Measurements from ENCODE around the gene SAFB.
"Not testable (repeated sequence)": the region's sequence is repeated elsewhere in the genome, so short reads cannot be mapped to it uniquely, and the experiment has no call there.

SAFB gene

DNA sequence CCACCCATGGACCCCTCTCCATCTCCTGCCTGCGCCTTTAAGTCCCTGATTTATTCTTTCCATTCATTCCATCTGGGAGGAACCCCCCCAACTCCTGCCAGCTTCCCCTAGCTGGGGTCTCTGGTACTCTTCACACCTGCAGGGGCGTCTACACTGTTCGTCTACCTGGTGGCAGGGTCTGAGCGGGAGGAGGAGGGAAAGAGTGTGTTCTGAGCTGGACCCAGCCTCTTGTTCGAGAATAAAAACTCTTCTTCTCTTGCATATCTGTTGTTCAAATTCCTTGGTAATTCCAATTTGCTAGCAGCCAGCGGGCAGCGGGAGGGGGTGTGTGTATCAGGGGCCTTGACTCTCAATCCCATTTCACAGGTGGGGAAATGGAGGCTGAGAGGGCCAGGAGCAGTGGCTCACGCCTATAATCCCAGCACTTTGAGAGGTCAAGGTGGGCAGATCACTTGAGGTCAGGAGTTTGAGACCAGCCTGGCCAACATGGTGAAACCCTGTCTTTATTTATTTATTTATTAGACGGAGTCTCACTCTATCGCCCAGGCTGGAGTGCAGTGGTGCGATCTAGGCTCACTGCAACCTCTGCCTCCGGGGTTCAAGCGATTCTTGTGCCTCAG is 65.5 kb downstream of the SAFB start:
- not testable (repeated sequence) for DNase-seq

DNA sequence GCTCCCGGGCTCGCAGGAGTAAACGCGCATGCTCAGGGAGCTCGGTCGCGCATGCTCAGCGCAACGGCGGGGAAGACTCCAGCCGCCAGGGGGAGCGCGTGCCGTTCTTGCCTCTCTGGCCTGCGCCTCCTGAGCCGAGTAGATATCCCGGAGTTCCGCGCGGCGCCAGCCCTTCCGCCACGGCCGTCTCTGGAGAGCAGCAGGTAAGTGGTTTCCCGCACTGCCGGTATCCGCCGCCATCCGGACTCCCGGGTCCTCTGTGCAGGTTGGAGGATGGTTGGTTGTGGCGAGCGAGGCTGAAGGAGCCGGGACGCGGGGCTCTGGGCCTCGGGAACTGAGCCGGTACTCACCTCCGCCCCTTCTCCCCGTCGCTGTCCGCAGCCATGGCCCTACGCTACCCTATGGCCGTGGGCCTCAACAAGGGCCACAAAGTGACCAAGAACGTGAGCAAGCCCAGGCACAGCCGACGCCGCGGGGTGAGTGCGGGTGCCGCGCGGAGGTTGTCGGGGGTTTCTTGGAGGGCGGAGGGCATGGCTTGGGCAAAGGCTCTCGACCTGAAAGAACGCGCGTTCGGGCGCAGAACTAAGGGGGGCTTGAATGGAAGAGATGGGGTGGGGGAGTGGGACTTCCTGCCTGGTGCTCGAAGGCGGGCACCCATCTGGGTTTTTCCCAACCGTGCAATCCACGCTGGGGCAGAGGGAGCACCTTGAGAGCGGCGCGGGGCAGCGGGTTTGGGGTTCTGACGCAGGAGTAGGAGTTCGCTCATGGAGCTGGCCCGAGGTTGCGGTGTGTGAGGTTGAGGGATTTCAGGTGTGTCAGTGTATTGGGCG is 67.5 kb downstream of the SAFB start, which contains the start of gene RPL36:
RPL36 (plus strand) TSS at position 171 of the 830 bp plus-strand sequence; CDS start at position 384, 213 bp downstream.
- peak; percentile 98 to 99 for DNase-seq

DNA sequence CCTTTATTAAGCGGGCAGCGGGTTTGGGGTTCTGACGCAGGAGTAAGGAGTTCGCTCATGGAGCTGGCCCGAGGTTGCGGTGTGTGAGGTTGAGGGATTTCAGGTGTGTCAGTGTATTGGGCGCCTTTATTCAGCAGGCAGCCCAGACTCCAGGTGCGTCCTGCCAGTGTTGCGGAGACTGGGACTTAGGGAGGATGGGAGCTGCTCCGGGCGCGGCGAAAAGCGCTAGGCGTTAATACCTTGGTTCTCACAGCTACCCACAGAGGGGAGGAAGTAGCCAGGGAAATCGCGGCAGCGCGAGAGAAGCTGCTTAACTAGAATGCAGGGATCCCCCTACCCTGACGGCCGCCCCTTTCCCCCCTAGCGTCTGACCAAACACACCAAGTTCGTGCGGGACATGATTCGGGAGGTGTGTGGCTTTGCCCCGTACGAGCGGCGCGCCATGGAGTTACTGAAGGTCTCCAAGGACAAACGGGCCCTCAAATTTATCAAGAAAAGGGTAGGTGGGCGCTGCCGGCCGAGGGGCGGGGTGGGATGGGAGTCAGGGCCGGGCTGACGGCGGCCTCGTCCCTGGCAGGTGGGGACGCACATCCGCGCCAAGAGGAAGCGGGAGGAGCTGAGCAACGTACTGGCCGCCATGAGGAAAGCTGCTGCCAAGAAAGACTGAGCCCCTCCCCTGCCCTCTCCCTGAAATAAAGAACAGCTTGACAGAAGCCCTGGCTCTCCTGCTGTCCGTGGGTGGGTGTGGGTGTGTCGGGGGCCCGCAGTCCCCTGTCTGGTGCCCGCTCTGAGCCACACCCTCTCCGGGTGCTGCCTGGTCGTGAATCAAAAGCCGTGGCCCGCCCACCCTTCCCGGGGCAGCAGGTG is 68.3 kb downstream of the SAFB start:
- DNase-seq, result peak; percentile 19 to 49

DNA sequence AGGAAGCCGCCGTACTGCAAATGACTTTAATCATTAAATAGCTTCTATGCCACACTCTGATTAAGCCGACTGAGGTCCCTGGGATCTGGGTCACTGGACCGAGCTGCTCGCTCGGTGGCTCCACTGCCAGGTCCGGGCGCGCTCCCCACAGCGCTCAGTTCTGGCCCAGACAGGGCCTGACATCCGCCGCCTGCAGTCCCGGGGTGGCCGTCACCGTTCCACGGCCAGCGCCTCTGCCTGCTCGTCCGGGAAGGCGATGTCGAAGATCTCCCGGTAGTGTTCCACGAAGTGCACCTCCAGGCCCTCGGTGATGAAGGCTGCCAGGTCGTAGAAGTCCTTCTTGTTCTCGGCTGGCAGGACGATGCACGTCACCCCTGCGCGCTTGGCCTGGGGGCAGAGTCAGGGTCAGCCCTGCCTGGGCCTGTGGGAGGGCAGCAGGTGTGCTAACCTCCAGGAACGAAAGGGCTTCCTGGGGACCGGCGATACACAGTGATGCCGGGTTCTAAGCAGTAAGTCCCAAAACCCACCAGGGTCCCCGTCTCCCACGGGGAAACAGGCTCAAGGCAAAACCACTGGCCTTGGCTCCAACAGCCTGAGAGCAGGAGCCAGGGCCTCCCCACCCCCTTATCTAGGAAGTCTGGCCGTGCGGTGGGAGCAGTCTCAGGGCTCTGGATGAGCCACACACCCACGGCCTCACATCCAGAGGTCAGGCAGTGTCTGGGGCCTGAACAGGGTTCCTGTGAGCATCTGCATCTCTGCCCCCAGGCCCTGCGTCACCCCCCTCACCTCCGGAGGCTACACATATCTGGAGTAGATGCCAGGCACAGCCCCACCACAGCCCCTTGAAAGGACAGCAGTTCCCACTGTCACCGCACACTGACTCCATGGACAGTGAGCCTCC is 69.2 kb downstream of the SAFB start:
- no peak for DNase-seq

DNA sequence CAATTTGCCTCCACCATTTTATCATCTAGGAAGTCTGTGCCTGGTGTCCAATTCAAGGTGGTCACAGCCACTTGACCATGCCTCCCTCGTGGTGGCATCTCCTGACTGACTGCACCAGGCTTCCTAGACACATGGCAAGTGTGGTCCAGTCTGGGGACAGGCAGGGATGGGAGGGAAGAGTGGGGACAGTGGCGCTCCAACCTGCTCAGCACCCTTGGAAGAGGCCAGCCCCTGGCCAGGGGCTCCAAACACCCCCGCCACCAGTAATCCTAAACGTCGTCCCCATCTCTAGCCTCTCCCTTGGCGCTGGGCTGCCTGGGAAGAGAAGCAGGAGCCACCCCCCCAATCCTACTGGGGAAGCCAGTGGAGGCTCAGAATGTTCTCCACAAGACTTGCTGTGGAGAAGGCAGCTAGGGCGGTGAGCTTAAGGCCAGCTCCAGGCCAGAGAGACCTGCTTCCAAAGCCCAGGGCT is 69.9 kb downstream of the SAFB start:
- DNase-seq, result no peak

DNA sequence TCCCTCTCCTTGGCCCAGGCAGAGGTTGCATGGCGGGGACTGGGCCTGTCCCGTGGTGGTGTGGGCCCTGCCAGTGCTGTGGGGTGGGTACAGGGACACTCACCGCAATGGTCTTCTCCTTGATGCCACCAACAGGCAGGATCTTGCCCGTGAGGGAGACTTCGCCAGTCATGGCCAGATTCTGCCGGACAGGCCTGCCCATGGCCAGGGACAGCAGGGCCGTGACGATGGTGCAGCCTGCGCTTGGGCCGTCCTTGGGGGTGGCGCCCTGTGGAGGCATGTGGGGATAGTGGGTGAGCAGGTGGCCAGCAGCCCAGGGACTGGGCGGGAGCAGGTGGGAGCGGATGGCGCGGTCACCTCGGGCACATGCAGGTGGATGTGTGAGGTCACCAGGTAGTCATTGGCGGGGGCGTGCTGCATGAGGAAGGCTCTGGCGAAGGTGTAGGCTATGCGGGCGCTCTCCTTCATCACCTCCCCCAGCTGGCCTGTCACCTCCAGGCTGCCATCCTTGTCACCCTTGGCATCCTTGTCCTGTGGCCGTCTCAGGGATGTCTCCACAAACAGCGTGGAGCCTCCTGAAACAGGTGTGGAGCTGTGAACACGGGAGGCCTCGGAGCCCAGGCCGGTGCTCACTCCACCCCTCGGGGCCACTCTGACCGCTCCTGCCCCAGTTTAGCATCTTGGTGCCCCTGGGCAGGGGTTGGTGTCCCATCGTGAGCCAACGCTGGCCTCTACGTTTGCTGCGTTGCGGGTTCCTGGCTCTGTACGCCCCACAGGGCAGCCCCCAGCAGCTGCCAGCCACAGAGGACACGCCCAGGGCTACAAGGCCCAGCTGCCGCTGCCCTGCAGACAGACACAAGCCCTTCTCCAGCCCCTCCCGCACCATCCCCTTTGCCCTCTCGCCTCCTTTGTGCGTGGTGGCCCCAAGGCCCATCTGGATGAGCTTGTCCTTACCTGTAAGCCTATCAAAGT is 70.6 kb downstream of the SAFB start:
- DNase-seq, result no peak

DNA sequence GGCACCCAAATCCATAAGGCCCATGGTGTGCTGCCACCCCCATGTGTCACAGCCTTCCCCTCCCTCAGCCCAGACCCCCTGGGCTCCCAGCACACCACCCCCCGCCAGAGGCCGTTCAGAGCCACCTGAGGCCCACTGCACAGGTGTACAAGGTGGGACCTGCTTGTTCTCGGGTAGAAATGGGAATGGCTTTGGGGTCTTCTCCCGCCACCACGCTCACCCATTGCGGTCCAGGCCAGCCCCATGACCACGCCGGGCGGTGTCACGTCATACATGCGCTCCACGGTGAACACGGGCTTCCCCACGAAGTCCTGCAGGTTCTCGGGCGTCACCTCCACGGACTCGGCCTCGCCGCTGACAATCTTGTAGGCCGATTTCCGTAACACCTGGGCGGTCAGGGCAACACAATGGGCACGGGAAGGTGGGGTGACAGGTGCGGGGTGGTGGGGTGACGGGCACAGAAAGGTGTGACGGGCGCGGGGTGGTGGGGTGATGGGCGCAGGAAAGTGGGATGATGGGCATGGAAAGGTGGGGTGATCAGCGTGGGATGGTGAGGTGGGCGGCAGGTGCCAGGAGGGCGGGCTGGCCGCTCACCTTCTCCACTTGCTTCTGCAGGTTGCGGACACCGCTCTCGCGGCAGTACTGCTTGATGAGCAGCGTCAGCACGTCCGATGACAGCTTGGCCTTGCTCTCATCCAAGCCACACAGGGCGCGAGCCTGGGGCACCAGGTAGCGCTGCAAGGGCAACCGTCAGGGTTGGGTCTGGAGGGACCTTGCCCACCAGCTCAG is 71.5 kb downstream of the SAFB start:
- DNase-seq, result no peak

DNA sequence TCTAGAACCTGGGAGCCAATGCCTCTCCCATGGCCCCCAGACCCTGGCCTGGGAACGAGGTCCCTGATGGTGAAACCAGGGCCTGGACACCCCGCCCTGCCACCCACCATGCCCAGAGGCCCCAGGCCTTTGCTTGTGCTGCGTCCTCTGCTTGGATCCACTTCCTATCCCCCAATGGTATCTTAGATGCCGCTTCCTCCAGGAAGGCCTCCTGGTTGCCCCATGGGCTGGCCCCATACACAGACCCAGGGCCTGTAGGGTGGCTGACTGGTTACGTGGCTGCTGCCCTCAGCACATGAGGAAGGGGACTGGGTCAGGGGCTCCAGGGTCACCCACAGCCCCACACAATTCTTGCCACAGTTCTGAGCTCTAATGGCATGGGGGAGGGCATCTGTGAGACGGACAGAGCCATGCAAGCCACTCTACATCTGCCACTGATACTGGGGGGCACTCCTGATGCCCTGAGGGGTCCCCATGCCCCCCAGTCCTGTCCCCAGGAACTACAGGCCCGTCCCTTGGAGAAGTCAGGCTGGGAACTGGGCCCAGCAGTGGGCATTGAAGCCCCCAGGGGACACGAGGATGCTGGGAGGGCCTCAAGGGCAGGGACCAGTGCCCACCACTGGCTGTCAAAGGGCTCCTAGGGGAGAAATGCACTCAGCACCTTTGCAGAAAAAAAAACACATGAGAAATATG is 72.2 kb downstream of the SAFB start:
- no peak for DNase-seq

DNA sequence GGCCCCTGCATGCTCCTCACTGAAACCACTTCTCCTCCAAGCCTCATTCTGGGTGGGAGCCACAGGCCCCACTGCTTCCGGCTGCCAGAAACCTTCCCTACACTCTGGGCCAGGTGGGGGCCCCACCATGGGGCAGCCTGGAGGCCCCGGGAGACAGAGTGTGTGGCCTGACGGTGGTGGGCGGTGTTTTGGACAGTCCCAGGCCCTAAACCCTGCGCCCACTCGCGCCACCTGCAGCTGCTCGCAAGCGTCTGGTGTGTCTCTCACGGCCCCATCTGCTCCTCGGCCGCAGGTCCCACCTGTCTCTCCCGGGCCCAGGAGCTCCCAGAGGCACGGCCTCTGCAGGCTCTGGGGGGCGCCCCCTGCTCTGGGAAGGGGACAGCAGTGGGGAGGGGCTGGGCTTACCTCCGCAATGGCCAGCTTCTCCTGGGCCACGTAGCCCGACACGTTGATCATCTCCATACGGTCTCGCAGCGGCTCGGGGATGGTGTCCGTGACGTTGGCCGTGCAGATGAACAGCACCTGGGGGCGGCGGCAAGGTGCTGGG is 72.8 kb downstream of the SAFB start:
- DNase-seq, result no peak

DNA sequence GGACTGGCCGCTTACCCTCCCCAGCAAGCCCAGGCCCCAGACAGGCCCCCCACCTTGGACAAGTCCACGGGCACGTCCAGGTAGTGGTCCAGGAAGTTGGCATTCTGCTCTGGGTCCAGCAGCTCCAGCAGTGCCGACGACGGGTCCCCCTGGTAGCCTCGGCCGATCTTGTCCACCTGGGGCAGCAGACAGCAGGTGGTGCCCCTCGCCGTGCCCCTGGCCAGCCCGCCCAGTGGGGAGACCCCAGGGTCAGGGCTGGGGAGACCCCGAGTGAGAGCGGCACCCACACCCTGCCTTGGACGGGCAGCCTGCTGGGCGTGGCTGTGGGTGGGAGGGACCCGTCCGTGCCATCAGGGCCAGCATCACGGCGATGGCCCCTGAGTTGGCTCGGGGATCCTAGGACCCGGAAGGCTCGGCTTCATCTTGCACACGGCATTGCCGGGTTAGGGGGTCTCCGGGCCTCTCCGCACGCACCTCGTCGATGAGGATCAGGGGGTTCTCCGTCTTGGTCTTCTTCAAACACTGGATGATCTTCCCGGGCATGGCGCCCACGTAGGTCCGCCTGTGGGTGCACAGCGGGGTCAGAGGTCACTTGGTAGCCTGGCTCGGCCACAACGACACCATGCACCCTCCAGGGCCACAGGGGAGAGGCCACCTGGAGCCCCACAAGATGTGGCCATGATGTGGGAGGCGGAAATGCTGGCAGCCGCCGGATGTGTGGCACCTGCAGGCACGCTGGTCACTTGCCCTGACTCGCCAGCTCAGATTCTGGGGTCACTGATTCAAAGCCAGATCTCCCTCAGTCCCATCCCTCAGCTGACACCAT is 73.5 kb downstream of the SAFB start:
- no peak for DNase-seq

DNA sequence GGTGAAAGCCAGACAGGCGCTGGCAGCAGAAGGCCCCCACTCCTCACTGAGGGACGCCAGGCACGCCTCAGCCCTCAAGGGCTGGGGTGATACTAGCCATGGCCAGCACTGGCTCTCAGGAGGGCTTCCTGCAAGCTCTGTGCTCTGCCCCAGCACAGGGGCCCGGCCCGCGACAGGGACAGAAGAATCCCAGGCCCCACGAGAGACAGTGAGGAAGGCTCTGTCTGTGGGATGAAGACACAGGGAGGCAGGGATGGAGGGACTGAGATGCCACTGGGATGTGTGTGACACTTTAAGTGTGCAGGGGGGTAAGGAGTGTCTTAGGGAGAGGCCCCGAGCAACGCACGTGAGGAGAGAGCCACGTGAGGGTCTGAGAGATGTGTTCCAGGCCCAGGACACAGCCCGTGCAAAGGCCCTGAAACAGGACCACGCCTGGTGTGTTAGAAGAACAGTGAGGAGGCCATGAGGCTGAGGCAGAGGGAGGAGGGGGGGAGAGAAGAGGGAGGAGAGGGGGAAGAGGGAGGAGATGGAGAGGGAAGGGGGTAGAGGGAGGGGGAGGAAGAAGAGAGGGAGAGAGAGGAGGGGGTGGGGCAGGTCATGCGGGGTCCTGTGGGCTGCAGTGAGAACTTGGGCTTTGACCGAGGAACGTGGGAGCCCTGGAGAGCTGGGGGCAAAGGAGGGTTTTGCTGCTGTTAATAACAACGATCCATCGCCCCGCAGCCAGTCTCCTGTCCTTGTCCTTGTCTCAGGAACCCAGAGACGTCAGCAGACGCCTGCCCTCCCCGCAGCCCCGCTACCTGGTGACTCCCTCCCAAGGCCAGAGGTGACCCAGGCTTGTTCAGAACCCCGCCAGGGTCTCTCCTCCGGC is 74.4 kb downstream of the SAFB start:
- no peak for DNase-seq

DNA sequence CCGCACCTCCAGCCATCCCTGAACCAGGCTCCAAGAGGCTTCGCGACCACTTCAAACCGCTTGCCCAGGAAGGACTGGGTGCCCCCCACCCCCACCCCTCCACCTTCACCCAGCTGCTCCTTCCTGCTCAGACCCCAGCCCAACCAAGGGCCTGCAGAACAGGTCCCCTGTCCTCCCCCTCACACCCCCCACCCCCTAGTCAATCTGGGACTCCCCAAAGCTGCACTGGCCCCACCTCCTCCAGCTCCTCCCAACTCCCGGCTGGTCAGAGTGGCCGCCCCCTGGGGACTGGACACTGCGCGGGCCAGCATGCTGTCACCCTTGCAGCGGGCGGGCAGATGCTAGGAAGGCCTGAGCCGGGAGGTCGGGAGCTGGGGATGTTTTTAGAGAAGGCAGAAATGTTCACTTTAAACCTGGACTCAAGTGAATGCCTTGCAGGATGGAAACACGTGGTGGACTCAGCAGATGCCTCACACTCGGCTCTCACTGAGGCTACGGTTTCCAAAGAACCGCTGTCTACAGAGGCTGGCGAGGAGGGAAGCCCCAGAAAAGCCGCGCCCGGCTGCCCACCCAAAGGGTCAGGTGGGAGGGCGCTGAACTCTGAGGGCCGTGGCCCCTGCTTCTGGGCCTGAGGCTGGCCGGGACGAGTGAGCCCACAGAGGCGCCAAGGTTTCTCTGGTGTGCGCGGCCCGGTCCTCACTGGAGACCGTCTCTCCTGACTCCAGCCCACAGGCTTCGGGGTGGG is 75.2 kb downstream of the SAFB start:
- no peak for DNase-seq

DNA sequence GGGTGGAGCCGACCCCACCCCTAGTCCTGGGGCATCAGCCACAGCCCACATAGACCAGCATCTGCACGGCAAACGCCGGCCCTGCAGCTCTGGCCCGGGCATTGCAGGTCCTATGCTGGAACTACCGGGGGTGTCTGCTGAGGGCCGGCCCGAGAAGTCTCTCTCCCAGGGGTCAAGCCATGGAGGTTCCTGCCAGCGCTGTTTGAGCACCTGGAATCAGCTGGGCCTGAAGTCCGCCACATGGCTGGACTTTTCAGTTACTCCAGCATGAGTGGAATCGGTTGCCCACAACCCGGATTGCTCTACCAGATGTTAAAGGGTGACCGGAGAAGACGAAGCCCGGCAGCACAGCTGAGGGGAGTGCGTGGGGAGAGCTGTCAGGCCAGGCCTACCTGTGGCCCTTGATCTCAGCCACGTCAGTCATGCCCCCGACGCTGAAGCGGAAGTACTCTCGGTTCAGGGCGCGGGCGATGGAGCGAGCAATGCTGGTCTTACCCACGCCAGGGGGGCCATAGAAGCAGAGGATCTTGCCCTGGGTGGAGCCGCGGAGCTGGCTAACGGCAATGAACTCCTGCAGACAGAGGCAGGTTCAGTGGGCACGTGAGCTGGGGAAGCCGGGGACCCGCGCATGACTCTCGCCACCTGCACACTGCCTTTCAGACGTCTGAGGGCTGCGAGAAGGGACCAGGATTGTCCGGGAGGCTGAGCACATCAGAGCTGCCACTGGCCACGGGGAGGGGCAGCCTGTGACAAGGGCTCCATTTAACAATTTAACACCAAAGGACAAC is 75.9 kb downstream of the SAFB start:
- no peak for DNase-seq

DNA sequence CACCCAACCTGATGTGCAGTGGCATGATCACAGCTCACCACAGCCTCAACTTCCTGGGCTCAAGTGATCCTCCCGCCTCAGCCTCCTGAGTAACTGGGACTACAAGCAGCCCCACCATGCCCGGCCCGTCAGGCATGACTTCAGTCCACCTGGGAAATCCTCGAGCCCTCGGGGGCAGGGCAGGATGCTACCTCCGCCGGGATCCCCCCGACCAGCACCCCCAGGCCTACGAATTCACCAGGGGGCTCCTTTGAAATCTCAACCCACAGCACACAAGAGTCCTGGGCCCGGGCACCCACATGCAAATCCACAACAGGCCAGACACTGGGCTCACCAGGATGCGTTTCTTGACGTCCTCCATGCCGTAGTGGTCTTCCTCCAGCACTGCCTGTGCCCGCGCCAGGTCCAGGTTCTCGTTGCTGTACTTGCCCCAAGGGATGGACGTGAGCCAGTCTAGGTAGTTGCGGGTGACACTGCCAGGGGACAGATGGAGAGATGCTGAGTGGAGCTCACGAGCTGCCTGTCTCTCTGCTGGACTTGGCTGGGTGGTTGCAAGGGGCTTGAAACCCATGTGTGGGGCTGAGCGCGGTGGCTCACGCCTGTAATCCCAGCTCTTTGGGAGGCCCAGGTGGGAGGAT is 77.7 kb downstream of the SAFB start:
- DNase-seq, result no peak

DNA sequence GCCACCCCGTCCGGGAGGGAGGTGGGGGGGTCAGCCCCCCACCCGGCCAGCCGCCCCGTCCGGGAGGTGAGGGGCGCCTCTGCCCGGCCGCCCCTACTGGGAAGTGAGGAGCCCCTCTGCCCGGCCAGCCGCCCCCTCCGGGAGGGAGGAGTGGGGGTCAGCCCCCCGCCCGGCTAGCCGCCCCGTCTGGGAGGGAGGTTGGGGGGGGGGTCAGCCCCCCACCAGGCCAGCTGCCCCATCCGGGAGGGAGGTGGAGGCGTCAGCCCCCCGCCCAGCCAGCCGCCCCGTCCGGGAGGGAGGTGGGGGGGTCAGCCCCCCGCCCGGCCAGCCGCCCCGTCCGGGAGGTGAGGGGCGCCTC is 79.1 kb downstream of the SAFB start:
- not testable (repeated sequence) for DNase-seq

Measured in CD4-positive, alpha-beta T cell treated with Interleukin-4 for 1 hour (primary cell).